ENCODE results near the gene MYBBP1A.

DNA sequence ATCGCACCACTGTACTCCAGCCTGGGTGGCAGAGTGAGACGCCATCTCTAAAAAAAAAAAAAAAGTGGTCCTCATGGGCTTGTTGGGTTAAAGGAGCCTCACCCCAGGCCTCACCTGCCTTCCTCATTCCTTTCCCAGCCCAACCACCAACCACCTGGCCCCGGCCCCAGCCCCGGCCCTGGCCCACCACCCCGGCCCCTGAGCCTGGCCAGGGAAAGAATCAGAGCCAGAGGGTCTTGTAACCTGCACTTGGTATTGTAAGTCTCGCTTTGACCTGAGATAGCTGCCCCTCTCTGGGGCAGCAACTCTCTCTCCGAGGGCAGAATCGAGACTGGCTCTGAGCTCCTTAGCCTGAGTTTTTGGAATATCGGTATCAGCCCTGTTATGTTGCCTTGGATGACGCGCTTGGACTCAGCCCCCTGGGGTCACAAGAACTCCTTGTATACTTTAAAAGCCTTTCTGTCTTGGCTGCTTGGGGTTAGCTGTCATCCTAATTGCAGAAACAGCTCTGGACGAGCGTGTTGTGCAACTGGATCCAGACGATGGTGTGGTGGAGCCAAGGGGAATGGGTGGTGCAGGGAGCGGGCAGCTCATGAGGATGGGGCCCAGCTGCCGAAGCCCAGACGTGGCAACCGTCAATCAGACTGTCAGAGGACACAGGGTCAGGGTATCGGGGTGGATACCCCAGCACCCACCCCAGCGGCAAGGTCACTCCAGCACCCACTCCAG, 43.8 kb upstream of the MYBBP1A start:
- TF ChIP-seq SNAI2 (CRISPR knock-in tag; IDR thresholded peaks at IDR 0.05): no peak
- TF ChIP-seq, protein P1, sequence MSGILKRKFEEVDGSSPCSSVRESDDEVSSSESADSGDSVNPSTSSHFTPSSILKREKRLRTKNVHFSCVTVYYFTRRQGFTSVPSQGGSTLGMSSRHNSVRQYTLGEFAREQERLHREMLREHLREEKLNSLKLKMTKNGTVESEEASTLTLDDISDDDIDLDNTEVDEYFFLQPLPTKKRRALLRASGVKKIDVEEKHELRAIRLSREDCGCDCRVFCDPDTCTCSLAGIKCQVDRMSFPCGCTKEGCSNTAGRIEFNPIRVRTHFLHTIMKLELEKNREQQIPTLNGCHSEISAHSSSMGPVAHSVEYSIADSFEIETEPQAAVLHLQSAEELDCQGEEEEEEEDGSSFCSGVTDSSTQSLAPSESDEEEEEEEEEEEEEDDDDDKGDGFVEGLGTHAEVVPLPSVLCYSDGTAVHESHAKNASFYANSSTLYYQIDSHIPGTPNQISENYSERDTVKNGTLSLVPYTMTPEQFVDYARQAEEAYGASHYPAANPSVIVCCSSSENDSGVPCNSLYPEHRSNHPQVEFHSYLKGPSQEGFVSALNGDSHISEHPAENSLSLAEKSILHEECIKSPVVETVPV (CRISPR knock-in tag; IDR thresholded peaks at IDR 0.05): no peak
- no peak for TF ChIP-seq ARNTL (CRISPR knock-in tag; IDR thresholded peaks at IDR 0.05; ENCODE audit: borderline replicate concordance, low read depth)
- no peak for TF ChIP-seq RARB (CRISPR knock-in tag; IDR thresholded peaks at IDR 0.05)
- no peak for TF ChIP-seq OSR1 (CRISPR knock-in tag; IDR thresholded peaks at IDR 0.05)
- TF ChIP-seq, protein P2, sequence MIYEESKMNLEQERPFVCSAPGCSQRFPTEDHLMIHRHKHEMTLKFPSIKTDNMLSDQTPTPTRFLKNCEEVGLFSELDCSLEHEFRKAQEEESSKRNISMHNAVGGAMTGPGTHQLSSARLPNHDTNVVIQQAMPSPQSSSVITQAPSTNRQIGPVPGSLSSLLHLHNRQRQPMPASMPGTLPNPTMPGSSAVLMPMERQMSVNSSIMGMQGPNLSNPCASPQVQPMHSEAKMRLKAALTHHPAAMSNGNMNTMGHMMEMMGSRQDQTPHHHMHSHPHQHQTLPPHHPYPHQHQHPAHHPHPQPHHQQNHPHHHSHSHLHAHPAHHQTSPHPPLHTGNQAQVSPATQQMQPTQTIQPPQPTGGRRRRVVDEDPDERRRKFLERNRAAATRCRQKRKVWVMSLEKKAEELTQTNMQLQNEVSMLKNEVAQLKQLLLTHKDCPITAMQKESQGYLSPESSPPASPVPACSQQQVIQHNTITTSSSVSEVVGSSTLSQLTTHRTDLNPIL (CRISPR knock-in tag; IDR thresholded peaks at IDR 0.05; ENCODE audit: low read depth): no peak
